Central memory CD4-positive, alpha-beta T cell (primary cell): Measurements from ENCODE around the gene RBKS.
"Not testable (repeated sequence)": the region's sequence is repeated elsewhere in the genome, so short reads cannot be mapped to it uniquely, and the experiment has no call there.

Experiments used
- DNase-seq: peaks from one replicate; pipeline ENCODE4 v3.0.0; 2022

The RBKS gene

GRCh38 chr2:27870724-27871123 is 19.5 kb downstream of the RBKS start:
- DNase-seq = no peak

- DNase-seq = no peak
Observed at GRCh38 chr2:27869763-27870162, 20.4 kb downstream of the RBKS start.

GRCh38 chr2:27866237-27866636 is 23.9 kb downstream of the RBKS start:
- no peak for DNase-seq

DNA sequence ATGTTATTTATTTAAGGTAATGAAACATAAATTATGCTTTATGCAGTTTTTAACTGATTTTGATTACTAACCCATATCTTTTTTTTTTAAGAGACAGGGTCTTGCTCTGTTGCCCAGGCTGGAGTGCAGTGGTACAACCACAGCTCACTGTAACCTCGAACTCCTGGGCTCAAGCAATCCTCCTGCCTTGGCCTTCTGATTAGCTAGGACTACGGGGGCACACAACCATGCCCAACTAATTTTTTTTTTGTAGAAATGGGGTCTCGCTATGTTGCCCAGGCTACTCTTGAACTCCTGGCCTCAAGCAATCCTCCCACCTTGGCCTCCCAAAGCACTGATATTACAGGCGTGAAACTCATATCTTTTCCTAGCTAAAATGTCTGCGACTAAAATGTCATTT is 26.2 kb downstream of the RBKS start:
- not testable (repeated sequence) for DNase-seq

DNA sequence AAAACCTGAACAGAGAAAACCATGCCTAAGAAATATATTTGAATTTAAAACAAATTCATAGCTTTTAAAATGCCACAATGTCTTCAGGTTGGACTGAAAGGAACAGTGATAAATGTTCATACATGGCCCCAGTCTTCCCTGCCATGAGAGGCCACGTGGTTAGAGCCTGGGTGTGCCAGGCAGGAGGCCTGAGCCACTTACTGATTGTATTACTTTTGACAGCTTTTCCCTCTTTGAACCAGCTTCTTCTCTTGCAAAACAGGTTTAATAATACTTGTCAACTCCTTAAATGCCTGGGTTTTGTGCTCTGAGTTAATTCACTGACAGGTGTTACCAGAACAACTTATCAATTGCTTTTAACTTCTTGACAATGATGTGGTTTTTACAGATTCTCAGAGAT is 27.0 kb downstream of the RBKS start:
- DNase-seq = no peak

GRCh38 chr2:27860111-27860510 is 30.1 kb downstream of the RBKS start:
- DNase-seq = no peak

GRCh38 chr2:27857417-27858172 is 32.6 kb downstream of the RBKS start:
- no peak for DNase-seq

- DNase-seq = no peak
Observed at GRCh38 chr2:27856956-27857355, 33.2 kb downstream of the RBKS start.

DNA sequence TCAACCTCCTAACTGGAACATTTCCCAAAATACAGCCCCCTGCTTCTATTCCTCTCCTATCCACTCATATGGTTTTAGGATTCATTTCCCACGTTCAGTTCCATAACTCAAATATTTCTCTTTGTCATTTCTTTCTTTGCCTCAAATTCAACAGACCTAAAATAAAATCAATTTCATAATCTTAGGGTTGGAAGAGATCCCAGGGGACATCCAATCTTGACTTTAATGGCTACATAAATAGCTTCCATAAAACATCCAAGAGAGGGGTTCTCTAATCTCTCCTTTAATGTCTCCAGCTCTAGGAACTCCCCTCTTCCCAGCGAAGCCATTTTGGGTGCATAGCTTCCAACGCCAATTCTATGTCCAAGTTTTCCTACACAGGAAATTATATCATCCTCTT is 33.8 kb downstream of the RBKS start:
- no peak for DNase-seq

- no peak for DNase-seq
Observed at GRCh38 chr2:27855476-27855875, 34.7 kb downstream of the RBKS start.

DNA sequence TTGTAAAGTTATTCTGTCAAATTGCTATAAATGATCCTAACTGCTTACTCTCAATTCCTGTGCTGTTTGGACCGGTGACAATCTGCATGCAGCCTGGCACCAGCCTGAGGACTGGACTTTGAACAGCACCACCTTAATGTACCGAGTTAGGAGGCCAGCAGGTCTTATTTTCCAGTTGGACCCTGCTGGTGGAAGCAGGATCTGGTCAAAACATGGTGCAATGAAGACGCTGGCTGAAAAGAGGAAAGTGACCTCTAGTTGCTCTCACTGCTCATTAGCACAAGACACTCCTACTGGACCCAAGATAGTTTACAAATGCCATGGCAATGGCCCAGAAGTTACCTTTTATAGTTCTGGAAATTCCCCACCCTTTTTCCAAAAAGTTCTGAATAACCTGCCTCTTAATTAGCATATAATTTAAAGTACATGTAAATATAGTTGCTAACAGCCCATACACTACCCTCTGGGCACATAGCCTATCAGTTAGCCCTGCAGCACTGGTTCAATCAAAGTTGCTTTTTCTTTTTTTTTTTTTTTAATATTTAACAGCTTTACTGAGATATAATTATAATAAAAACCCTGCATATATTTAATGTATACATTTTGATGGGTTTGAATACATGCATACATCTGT is 35.8 kb downstream of the RBKS start:
- DNase-seq = no peak

DNA sequence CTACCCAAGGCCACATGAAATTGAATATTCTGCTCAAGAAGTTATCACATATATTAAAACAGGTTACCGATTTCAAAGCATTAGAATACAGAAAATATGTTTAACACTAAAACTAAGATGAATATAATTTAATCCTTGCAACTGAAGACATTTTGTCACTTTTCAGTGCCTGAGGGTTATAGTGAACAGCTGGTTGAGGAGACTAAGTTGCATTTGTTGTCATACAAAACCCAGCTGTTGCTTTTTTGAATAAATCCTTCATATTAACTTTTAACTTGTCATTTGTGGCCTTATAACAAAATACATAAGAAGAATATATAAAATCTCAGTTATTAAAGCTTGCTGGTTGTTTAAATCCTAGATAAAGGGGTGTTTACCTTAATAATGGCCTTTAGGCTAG is 37.5 kb downstream of the RBKS start:
- no peak for DNase-seq

DNA sequence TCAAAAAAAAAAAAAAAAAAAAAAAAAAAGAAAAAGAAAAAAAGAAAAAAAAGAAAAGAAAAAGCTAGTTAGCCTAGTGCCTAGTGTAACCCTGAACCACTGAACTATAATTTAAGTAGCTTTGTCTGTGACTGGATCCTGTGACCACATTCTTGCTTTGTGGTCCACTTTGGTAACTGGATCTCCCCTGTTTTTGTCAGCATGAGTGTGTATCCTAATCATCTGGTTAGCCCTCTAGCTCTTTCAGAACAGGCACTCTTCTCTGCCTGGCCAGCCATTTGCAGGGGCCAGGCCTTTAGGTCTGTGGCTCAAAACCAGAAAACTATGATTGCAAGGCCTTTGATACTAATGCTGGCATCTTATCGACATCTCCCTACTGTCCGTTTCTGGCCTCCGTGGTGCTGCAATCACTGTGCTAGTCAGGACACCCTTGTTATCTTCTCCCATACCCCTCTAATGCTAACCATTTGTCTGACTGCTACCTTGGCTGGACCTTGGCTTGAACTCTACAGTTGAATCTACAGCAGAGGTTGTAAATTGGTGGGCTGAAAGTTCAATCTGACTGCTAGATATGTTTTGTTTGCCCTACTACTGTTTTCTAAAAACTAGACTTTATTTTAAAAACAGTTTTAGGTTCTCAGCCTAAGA is 40.5 kb downstream of the RBKS start:
- DNase-seq = no peak

DNA sequence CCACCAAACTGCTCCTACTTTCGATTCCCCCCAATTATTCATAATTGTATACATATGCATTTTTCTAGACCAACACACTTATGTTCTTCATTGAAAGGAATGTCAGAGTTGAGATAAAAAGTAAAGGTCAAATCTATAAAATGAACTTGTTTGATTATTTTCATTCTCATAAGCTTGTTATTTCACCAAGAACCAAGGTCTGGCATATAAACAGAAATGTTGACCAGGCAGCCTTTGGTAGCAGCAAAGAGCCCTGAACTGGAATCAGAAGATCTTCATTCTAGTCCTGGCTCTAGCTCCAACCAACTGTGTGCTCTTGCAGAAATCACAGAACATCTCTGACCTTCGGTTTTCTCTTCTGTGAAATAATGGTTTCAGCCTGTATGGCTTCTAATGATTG is 42.9 kb downstream of the RBKS start:
- DNase-seq = no peak

- no peak for DNase-seq
Observed at GRCh38 chr2:27844821-27845255, 45.3 kb downstream of the RBKS start.

DNA sequence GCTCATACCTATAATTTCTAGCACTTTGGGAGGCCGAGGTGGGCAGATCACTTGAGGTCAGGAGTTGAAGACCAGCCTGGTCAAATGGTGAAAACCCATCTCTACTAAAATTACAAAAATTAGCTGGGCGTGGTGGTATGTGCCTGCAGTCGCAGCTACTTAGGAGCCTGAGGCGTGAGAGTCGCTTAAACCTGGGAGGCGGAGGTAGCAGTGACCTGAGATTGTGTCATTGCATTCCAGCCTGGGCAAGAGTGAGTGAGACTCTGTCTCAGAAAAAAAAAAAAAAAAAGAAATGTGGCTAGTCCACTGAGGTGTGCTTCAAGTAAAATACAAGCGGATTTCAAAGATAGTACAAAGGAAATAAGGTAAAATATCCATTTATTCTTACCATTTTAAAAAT is 46.2 kb downstream of the RBKS start:
- no peak for DNase-seq

GRCh38 chr2:27842894-27843293 is 47.3 kb downstream of the RBKS start:
- no peak for DNase-seq

GRCh38 chr2:27839022-27839618 is 51.1 kb downstream of the RBKS start:
- DNase-seq = no peak

DNA sequence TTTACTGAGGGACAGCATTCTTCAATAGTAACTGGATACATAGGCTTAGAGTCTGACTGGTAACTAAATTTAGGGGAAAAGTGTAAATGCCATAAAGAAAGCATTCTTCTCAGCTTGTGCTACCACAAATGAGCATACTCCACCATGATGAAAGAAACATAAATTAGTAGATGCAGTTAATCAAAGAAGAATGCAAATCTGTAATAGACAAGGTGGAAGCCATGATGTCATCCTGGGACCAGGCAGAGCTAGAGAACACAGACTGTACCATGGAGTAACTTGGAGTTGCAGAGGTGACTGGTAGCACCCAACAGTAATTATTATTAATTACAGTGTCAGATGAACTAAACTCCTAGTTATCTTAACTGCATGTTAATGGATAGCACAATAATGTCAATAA is 51.7 kb downstream of the RBKS start:
- DNase-seq = no peak

DNA sequence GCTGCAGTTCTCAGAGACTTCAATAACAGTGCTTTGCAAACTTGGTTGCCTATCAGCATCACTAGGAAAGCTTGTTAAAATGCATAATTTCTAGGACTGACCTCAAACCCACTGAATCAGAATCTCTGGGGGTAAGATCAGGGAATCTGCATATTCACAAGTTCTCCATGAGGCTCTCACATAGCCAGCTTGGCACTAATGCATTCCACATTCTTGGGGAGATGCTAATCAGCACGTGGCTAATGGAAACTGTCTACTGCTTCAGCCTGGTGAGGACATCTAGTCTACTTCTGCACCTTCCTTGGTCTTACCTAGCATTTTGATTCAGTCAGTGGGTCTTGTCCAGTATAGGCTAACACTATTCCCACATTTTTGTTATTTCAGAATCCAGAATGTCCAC is 56.3 kb downstream of the RBKS start:
- no peak for DNase-seq

DNA sequence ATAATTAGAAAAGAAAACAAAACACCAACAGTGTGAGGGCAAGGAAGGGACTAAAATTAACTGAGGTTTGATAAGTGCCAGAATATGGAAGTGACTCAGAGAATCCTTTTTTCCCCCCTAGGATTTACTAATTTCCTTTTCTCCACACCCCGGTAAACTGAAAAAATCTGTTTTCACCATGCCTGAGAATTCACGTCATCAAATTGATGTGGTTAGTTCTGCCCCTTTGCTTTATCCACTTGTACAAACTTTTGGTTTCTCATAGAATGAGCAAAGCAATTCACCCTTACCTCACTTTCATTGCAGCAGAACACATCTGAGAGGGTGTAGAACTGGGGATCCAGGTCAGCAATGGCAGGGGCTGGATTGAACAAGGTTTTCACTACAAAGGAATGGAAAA is 57.8 kb downstream of the RBKS start:
- no peak for DNase-seq

GRCh38 chr2:27831279-27832050 is 58.7 kb downstream of the RBKS start:
- DNase-seq = no peak

DNA sequence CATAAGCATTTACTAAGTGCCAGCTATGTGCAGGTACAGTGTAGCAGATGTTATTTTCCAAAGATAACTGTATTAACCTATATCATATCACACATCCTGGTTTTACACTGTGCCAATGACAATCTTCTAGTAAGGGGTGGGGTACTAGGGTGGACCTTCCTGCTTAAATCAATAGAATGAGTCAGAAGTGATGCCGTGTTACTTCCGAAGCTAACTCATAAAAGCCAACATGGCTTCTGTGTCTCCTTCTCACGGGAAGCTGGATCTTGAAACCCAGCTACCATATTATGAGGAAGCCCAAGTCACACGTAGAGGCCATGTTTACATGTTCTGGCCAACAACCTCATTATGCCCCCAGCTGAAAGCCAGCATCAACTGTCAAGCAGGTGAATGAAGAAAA is 59.5 kb downstream of the RBKS start:
- DNase-seq = no peak
